PC-3 (cell line): ENCODE measurements around the gene LCN6.

Experiments
- CTCF ChIP-seq: fragments of 300-600 bp; sonication (generic); conservative IDR thresholded peaks from 2 replicates; pipeline ENCODE4 v1.5.1; 2017; ENCODE audit warnings: antibody characterized with exemption, low read depth, mild to moderate bottlenecking, low read length
- EZH2phosphoT487 ChIP-seq: fragments of 300-600 bp; sonication (generic); IDR thresholded peaks from 2 replicates; pipeline ENCODE4 v1.6.1; 2018; ENCODE audit warnings: mild to moderate bottlenecking, antibody characterized with exemption, low read length, borderline replicate concordance

GRCh38 chr9:136751244-136751643 is 2.9 kb upstream of the LCN6 start:
- TF ChIP-seq CTCF (no peak), EZH2phosphoT487 (no peak)
